ENCODE measurements around the gene NR2F6.

GRCh38 chr19:17235300-17235970 lies 10.3 kb downstream of the NR2F6 start:
- TF ChIP-seq CTCF (IDR thresholded peaks at IDR 0.05) (no peak), POLR2A (IDR thresholded peaks at IDR 0.05) (no peak)

Measured in lower leg skin (tissue), 3 donors.